Activated CD4-positive, alpha-beta T cell treated with anti-CD3 and anti-CD28 coated beads, Interleukin-2, amount 50 U/mL, for 24 hours (primary cell): ENCODE results near the gene SNRPB.

Source experiments
- DNase-seq, 2 donors: peaks; one replicate each; pipeline ENCODE4 v3.0.0-alpha.2; 2020; ENCODE audit warnings: low read depth in 1 of 2, low spot score in 1 of 2

Gene SNRPB

GRCh38 chr20:2475850-2476741, 5.5 kb upstream of the SNRPB start:
- DNase-seq: no peak

GRCh38 chr20:2473516-2473915, 2.9 kb upstream of the SNRPB start:
- DNase-seq: no peak

GRCh38 chr20:2469991-2470422, 582 bp downstream of the SNRPB start:
- DNase-seq: peak in 1 of 2 donors; percentile 46

GRCh38 chr20:2468581-2469407, 1.8 kb downstream of the SNRPB start:
- DNase-seq: no peak

- no peak for DNase-seq
Observed at GRCh38 chr20:2467412-2467811, 3.2 kb downstream of the SNRPB start.

GRCh38 chr20:2465100-2465499, 5.5 kb downstream of the SNRPB start:
- no peak for DNase-seq

- no peak for DNase-seq
Observed at GRCh38 chr20:2463616-2464365, 6.8 kb downstream of the SNRPB start.

- no peak for DNase-seq
Observed at GRCh38 chr20:2462484-2462883, 8.1 kb downstream of the SNRPB start.

- DNase-seq: no peak
Observed at GRCh38 chr20:2460752-2461424, 9.7 kb downstream of the SNRPB start.

GRCh38 chr20:2459981-2460751, 10.4 kb downstream of the SNRPB start:
- no peak for DNase-seq

GRCh38 chr20:2458919-2459499, 11.6 kb downstream of the SNRPB start:
- DNase-seq: no peak

GRCh38 chr20:2455771-2456497, 14.7 kb downstream of the SNRPB start:
- no peak for DNase-seq

- DNase-seq: no peak
Observed at GRCh38 chr20:2453792-2454191, 16.8 kb downstream of the SNRPB start.

GRCh38 chr20:2451939-2452732, 18.5 kb downstream of the SNRPB start:
- DNase-seq: peak; percentile 22 to 59

GRCh38 chr20:2451422-2451821, 19.2 kb downstream of the SNRPB start:
- DNase-seq: no peak

- no peak for DNase-seq
Observed at GRCh38 chr20:2449386-2449785, 21.2 kb downstream of the SNRPB start.

- no peak for DNase-seq
Observed at GRCh38 chr20:2446845-2447244, 23.7 kb downstream of the SNRPB start.

- no peak for DNase-seq
Observed at GRCh38 chr20:2431185-2431584, 39.4 kb downstream of the SNRPB start.
